ENCODE results near the gene THAP7. TPM values are rescaled to one million over a fixed set of nuclear protein-coding genes. Genes with fewer than 3 reads are reported as not detected.

Gene THAP7
- total and polyA plus RNA-seq, 9 of the 15 experiments (the other 6 are each of a cell fraction or from before 2014, with no cell fraction given), result 7.9 to 263 (median 84.1) TPM

DNA sequence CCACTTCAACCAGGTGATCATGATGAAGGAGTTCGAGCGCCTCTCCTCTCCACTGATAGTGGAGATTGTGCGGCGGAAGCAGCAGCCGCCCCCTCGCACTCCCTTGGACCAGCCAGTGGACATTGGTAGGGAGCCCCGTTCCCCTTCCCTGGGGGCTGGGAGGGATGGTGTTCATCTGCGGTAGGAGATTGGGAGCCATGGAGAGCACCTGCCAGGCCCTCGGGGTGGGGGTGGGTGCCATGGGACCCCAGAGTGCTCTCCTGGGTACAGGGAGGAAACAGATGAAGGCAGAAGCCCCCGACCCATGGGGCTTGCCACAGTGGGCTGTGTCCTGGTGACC, 7.0 kb downstream of the THAP7 start (continued):
- TF ChIP-seq ZFX (CRISPR knock-in tag; IDR thresholded peaks at IDR 0.05), result no peak
- TF ChIP-seq SREBF2 (CRISPR knock-in tag; IDR thresholded peaks at IDR 0.05), result no peak
- no peak for TF ChIP-seq CREB1 (IDR thresholded peaks at IDR 0.05)
- no peak for TF ChIP-seq CREB1 (CRISPR knock-in tag; IDR thresholded peaks at IDR 0.05)
- TF ChIP-seq ESRRB (CRISPR knock-in tag; IDR thresholded peaks at IDR 0.05; ENCODE audit: borderline replicate concordance), result no peak
- TF ChIP-seq, protein P1, sequence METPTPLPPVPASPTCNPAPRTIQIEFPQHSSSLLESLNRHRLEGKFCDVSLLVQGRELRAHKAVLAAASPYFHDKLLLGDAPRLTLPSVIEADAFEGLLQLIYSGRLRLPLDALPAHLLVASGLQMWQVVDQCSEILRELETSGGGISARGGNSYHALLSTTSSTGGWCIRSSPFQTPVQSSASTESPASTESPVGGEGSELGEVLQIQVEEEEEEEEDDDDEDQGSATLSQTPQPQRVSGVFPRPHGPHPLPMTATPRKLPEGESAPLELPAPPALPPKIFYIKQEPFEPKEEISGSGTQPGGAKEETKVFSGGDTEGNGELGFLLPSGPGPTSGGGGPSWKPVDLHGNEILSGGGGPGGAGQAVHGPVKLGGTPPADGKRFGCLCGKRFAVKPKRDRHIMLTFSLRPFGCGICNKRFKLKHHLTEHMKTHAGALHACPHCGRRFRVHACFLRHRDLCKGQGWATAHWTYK (CRISPR knock-in tag; IDR thresholded peaks at IDR 0.05), result 0 out of 2 replicates have a peak, but pooled peaks have one; percentile 24
- TF ChIP-seq RBM39 (optimal IDR thresholded peaks at IDR 0.05; ENCODE audit: low read depth, low read length), result no peak
- TF ChIP-seq SMAD4 (CRISPR knock-in tag; conservative IDR thresholded peaks at IDR 0.05), result no peak
- TF ChIP-seq ZSCAN29 (IDR thresholded peaks at IDR 0.05), result no peak
- TF ChIP-seq NFATC3 (IDR thresholded peaks at IDR 0.05), result no peak
- 0 out of 2 replicates have a peak, but pooled peaks have one; percentile 36 for TF ChIP-seq CHCHD3 (CRISPR knock-in tag; IDR thresholded peaks at IDR 0.05)
- TF ChIP-seq BHLHE40 (IDR thresholded peaks at IDR 0.05; ENCODE audit: low read length), result no peak
- no peak for TF ChIP-seq CHD1 (IDR thresholded peaks at IDR 0.05; ENCODE audit: low read length)
- TF ChIP-seq, protein P2, sequence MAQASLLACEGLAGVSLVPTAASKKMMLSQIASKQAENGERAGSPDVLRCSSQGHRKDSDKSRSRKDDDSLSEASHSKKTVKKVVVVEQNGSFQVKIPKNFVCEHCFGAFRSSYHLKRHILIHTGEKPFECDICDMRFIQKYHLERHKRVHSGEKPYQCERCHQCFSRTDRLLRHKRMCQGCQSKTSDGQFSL (CRISPR knock-in tag; IDR thresholded peaks at IDR 0.05), result no peak
- TF ChIP-seq, protein P2 (tag; IDR thresholded peaks at IDR 0.05), result no peak
- TF ChIP-seq ESRRA (IDR thresholded peaks at IDR 0.05; ENCODE audit: borderline replicate concordance, low read depth), result no peak
- peak; percentile 10 for TF ChIP-seq SP2 (IDR thresholded peaks at IDR 0.05; ENCODE audit: extremely low read depth, low read depth, low read length, poor library complexity, severe bottlenecking)
- no peak for TF ChIP-seq KLF1 (tag; IDR thresholded peaks at IDR 0.05)
- no peak for TF ChIP-seq NFE2L1 (tag; IDR thresholded peaks at IDR 0.05; ENCODE audit: borderline replicate concordance, low read depth)
